Measurements from ENCODE around the gene ALKBH8. TPM values are rescaled to one million over a fixed set of nuclear protein-coding genes. Genes with fewer than 3 reads are reported as not detected.
"Not testable (repeated sequence)": the region's sequence is repeated elsewhere in the genome, so short reads cannot be mapped to it uniquely, and the experiment has no call there.

Gene ALKBH8
- total RNA-seq, 1 donor from 2014 or later: 11.8 TPM

- no peak for DNase-seq (ENCODE audit: low spot score)
- Histone ChIP-seq H4K20me1 (ENCODE audit: low read depth) (no peaks in the 10 kb centered on the region), H3F3A (ENCODE audit: low read depth) (no peaks in the 10 kb centered on the region), H2AFZ (replicated peaks) (no peak overlapping the region), H3K79me2 (ENCODE audit: low read depth) (no peaks in the 10 kb centered on the region), H3K27me3 (peaks cover 4% of the 10 kb centered on the region), H3K4me2 (no peak overlapping the region), H3K4me1 (no peaks in the 10 kb centered on the region), H3K27ac (no peak overlapping the region), H3K36me3 (no peaks in the 10 kb centered on the region), H3K9me3 (ENCODE audit: low read depth) (no peaks in the 10 kb centered on the region), H3K9ac (no peak overlapping the region), H3K4me3 (no peak overlapping the region)
- Mint-ChIP-seq H3K27ac (no peak overlapping the region), H3K9me3 (no peaks in the 10 kb centered on the region), H3K27me3 (ENCODE audit: insufficient read depth, low read depth) (peaks cover 4% of the 10 kb centered on the region), H3K4me3 (no peak overlapping the region), H3K36me3 (no peaks in the 10 kb centered on the region), H3K4me1 (no peaks in the 10 kb centered on the region)
- TF ChIP-seq EZH2 (IDR thresholded peaks at IDR 0.05) (no peak), EZH2phosphoT487 (IDR thresholded peaks at IDR 0.05) (no peak), CTCF (IDR thresholded peaks at IDR 0.05) (no peak)
Observed at GRCh38 chr11:107581147-107581546, 15.6 kb upstream of the ALKBH8 start.

- H3K4me3 Mint-ChIP-seq; H3K4me3 ChIP-seq; H4K20me1 ChIP-seq (ENCODE audit: low read depth); H3K9me3 ChIP-seq (ENCODE audit: low read depth); H3K36me3 ChIP-seq; H3K27me3 Mint-ChIP-seq (ENCODE audit: insufficient read depth, low read depth); H3K4me1 Mint-ChIP-seq; H3K27ac ChIP-seq; H3K36me3 Mint-ChIP-seq; H3F3A ChIP-seq (ENCODE audit: low read depth); H3K79me2 ChIP-seq (ENCODE audit: low read depth); H3K9me3 Mint-ChIP-seq; H2AFZ ChIP-seq (replicated peaks); H3K27me3 ChIP-seq; H3K4me2 ChIP-seq; H3K4me1 ChIP-seq; H3K9ac ChIP-seq; H3K27ac Mint-ChIP-seq; DNase-seq (ENCODE audit: low spot score): not testable (repeated sequence)
Observed at GRCh38 chr11:107579169-107579568, 13.6 kb upstream of the ALKBH8 start.

GRCh38 chr11:107577346-107577711 is 11.8 kb upstream of the ALKBH8 start:
- DNase-seq (ENCODE audit: low spot score): no peak
- no peaks in the 10 kb centered on the region for H3K36me3 Mint-ChIP-seq
- H3K27me3 Mint-ChIP-seq (ENCODE audit: insufficient read depth, low read depth): peaks cover 4% of the 10 kb centered on the region
- no peaks in the 10 kb centered on the region for H3K36me3 ChIP-seq
- no peak overlapping the region for H3K4me2 ChIP-seq
- H4K20me1 ChIP-seq (ENCODE audit: low read depth): no peaks in the 10 kb centered on the region
- no peaks in the 10 kb centered on the region for H3K9me3 ChIP-seq (ENCODE audit: low read depth)
- no peak for TF ChIP-seq CTCF (IDR thresholded peaks at IDR 0.05)
- TF ChIP-seq EZH2phosphoT487 (IDR thresholded peaks at IDR 0.05): no peak
- TF ChIP-seq EZH2 (IDR thresholded peaks at IDR 0.05): no peak
- H3K4me1 ChIP-seq: no peaks in the 10 kb centered on the region
- no peaks in the 10 kb centered on the region for H3K27me3 ChIP-seq
- no peak overlapping the region for H3K9ac ChIP-seq
- H3K27ac ChIP-seq: no peak overlapping the region
- H3F3A ChIP-seq (ENCODE audit: low read depth): no peaks in the 10 kb centered on the region
- H2AFZ ChIP-seq (replicated peaks): peak overlapping the region; percentile 21
- H3K79me2 ChIP-seq (ENCODE audit: low read depth): no peaks in the 10 kb centered on the region
- no peak overlapping the region for H3K27ac Mint-ChIP-seq
- no peak overlapping the region for H3K4me3 ChIP-seq
- no peaks in the 10 kb centered on the region for H3K9me3 Mint-ChIP-seq
- H3K4me3 Mint-ChIP-seq: no peak overlapping the region
- H3K4me1 Mint-ChIP-seq: no peaks in the 10 kb centered on the region

GRCh38 chr11:107576497-107577345 is 11.2 kb upstream of the ALKBH8 start:
- not testable (repeated sequence) for H3K4me1 Mint-ChIP-seq; H3K4me3 ChIP-seq; H3F3A ChIP-seq (ENCODE audit: low read depth); H3K36me3 ChIP-seq; H3K27ac Mint-ChIP-seq; H3K27me3 ChIP-seq; H3K9me3 Mint-ChIP-seq; H3K27ac ChIP-seq; H3K27me3 Mint-ChIP-seq (ENCODE audit: insufficient read depth, low read depth); H3K4me3 Mint-ChIP-seq; H4K20me1 ChIP-seq (ENCODE audit: low read depth); H3K4me2 ChIP-seq; H3K9me3 ChIP-seq (ENCODE audit: low read depth); H3K9ac ChIP-seq; H3K79me2 ChIP-seq (ENCODE audit: low read depth); H3K4me1 ChIP-seq; H3K36me3 Mint-ChIP-seq
- H2AFZ ChIP-seq (replicated peaks): peak overlapping the region; percentile 21
- TF ChIP-seq CTCF (IDR thresholded peaks at IDR 0.05): peak; percentile 81
- DNase-seq (ENCODE audit: low spot score): peak; percentile 55
